HG02623 (cell line): ENCODE measurements around the gene CTXND2.
"Not testable (repeated sequence)": the region's sequence is repeated elsewhere in the genome, so short reads cannot be mapped to it uniquely, and the experiment has no call there.

Experiments
- ATAC-seq: cut with Tn5 transposase; IDR thresholded peaks from one replicate; pipeline ENCODE4 v1.9.1; 2021; ENCODE audit warnings: moderate library complexity; ENCODE audit not compliant: unreplicated experiment

CTXND2 gene

GRCh38 chr1:150890033-150890416 lies 3.1 kb downstream of the CTXND2 start:
- ATAC-seq, result no peak

GRCh38 chr1:150893336-150893913 lies 6.5 kb downstream of the CTXND2 start:
- no peak for ATAC-seq

- no peak for ATAC-seq
Measured at GRCh38 chr1:150895618-150896017, 8.7 kb downstream of the CTXND2 start.

- ATAC-seq, result not testable (repeated sequence)
Measured at GRCh38 chr1:150899795-150900194, 12.9 kb downstream of the CTXND2 start.

GRCh38 chr1:150902346-150902745 lies 15.4 kb downstream of the CTXND2 start:
- ATAC-seq, result no peak

GRCh38 chr1:150902751-150903150 lies 15.8 kb downstream of the CTXND2 start:
- ATAC-seq, result no peak

GRCh38 chr1:150905301-150905700 lies 18.4 kb downstream of the CTXND2 start:
- no peak for ATAC-seq

GRCh38 chr1:150906329-150906728 lies 19.4 kb downstream of the CTXND2 start:
- no peak for ATAC-seq

GRCh38 chr1:150906813-150907212 lies 19.9 kb downstream of the CTXND2 start:
- ATAC-seq, result no peak

- no peak for ATAC-seq
Measured at GRCh38 chr1:150909585-150910180, 22.7 kb downstream of the CTXND2 start.

- no peak for ATAC-seq
Measured at GRCh38 chr1:150912623-150913022, 25.7 kb downstream of the CTXND2 start.

- no peak for ATAC-seq
Measured at GRCh38 chr1:150917387-150917786, 30.5 kb downstream of the CTXND2 start.

- ATAC-seq, result no peak
Measured at GRCh38 chr1:150922519-150922975, 35.6 kb downstream of the CTXND2 start.

- ATAC-seq, result no peak
Measured at GRCh38 chr1:150925080-150925479, 38.1 kb downstream of the CTXND2 start.

GRCh38 chr1:150926097-150926741 lies 39.3 kb downstream of the CTXND2 start, which contains the start of gene SETDB1:
Gene SETDB1 (plus strand): TSS chr1:150926363. CDS start chr1:150927715, 1,352 bp downstream.
- peak; percentile 78 for ATAC-seq

- ATAC-seq, result no peak
Measured at GRCh38 chr1:150927624-150928023, 40.7 kb downstream of the CTXND2 start.

- no peak for ATAC-seq
Measured at GRCh38 chr1:150928286-150928685, 41.4 kb downstream of the CTXND2 start.

GRCh38 chr1:150928775-150929174 lies 41.8 kb downstream of the CTXND2 start:
- ATAC-seq, result not testable (repeated sequence)

- ATAC-seq, result no peak
Measured at GRCh38 chr1:150931773-150932172, 44.8 kb downstream of the CTXND2 start.

- no peak for ATAC-seq
Measured at GRCh38 chr1:150944856-150945255, 57.9 kb downstream of the CTXND2 start.

- ATAC-seq, result no peak
Measured at GRCh38 chr1:150954708-150955107, 67.8 kb downstream of the CTXND2 start.

GRCh38 chr1:150955280-150955679 lies 68.3 kb downstream of the CTXND2 start:
- ATAC-seq, result no peak
